GM18861 (cell line): ENCODE results near the gene VAPB.

Experiments
- ATAC-seq: cut with Tn5 transposase; IDR thresholded peaks from one replicate; pipeline ENCODE4 v1.9.1; 2021; ENCODE audit not compliant: unreplicated experiment

The VAPB gene

DNA sequence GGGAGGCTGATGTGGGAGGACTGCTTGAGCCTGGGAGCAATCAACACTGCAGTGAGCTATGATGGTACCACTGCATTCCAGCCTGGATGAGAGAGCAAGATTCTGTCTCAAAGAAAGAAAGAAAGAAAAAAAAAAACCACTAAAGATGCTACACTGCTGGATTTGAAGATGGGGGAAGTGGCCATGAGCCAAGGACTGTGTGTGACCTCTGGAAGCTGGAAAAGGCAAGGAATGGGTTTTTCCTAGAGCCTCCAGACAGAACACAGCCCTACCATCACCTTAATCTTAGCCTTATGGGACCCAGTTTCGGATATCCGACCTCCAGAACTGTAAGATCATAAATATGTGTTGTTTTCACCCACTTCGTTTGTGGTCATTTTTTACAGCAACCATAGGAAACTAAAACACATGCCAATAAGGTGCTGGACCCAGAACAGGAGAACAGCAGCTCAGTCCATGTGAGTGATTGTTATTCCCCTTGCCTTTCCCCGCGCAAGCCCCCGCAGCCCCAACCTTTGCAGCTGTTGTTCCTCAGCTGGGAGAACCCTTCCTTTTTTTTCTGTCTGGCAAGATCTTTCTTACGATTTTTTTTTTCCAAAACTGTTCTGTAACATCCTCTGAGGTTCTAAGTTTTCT, 11.1 kb upstream of the VAPB start:
- no peak for ATAC-seq

DNA sequence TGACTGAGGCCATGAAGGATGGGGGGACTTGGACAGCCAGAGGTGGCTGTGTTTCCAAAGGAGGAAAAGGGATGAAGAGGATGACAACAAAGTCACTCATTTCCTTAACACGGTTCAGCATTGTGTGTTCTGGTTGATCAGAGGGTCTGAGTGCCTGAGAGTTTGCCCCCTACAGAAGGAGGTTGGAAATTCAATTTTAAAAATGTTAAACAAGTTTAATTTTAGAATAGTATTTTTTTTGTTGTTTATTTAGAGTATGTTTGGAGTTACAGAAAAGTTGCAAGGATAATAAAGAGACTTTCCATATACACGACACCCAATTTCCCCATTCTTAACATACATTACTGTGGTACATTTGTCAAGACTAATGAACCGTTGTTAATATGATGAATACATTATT, 10.3 kb upstream of the VAPB start:
- ATAC-seq, result no peak

DNA sequence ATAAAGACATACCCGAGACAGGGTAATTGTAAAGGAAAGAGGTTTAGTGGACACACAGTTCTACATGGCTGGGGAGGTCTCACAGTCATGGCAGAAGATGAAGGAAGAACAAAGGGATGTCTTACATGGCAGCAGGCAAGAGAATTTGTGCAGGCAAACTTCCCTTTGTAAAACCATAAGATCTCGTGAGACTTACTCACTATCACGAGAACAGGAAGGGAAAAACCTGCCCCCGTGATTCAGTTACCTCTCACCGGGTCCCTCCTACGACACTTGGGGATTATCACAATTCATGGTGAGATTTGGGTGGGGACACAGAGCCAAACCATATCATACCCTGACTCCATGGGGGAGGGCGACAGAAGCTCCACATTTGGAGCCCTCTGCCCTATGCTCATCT, 7.4 kb upstream of the VAPB start:
- ATAC-seq, result no peak

DNA sequence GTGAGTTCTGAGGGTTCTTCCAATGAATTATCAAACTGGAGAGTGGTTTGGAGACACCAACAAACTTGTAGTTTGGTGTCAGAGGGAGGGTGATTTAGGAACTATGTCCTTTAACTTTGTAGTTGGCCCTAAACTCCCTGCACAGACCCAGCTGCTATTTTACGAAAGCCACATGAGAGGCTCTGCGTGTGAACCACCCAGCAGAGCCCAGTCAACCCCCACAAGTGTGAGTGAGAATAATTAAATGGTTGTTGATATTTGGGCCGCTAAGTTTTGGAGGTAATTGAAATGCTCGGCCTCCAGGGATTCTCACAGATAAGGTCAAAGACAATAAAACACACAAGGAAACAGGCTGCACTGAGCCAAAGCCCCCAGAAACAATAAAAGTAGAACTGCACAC, 6.9 kb upstream of the VAPB start:
- ATAC-seq, result no peak

DNA sequence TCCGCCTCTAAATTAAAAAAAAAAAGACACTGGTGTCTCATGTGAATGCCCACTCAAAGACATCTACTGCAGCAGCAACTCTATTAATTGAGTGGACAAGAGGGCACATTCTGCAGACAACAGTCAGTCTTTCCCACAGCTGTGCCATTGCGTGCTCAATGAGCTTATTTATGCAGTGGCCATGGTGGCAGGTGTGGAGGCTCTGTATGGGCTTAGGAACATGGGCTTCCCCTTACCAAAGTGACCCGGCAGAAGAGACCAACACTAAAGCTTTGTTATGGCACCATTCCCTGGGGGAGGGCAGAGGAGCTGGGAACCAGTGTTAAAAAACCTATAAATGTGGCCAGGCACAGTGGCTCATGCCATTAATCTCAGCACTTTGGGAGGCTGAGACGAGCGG, 4.2 kb upstream of the VAPB start:
- no peak for ATAC-seq

DNA sequence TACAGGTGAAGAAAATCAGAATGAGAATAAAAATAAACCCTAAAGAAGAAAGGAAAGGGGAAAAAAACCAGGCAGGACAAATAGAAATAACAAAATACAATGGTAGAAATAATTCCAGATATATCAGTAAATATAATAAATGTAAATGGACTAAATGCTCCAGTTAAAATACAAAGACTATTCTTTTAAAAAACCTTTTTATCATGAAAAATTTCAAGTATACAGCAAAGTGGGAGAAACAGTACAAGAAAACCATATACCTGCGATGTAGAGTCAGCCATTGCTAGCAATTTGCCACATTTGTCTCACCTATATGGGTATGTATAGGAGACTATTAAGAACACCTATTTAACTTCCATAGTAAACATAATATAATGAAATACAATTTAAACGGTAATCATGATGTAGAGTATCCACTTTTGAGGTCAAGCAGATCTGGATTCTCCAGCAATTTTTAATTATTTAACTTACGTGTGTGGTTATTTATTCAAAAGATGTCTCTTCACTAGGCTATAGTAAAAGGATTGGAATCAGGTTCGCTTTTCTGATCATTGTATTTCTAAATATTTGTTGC, 914 bp upstream of the VAPB start:
- no peak for ATAC-seq

DNA sequence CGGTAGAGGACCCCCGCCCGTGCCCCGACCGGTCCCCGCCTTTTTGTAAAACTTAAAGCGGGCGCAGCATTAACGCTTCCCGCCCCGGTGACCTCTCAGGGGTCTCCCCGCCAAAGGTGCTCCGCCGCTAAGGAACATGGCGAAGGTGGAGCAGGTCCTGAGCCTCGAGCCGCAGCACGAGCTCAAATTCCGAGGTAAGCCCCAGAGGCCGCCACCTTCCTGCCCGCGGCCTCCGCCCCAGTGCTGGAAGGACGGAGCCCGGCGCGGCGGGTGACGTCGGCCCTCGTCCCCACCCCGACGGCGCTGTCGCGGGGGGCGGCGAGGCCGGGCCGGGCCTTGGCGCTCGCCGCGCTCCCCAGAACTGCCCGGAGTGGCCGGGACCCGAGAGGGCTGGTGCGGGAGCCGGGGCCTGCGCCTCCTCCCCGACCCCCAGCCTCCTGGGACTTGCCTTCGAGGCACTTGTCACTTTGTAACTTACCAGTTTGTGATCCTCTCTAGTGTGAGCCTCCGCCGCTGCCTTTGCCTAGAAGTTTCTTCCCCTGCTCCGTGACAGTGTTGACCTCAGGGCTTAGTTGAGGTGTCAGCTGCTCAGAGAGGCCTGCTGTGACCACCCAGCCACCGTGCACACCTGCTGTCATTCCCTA, 417 bp downstream of the VAPB start:
- no peak for ATAC-seq

DNA sequence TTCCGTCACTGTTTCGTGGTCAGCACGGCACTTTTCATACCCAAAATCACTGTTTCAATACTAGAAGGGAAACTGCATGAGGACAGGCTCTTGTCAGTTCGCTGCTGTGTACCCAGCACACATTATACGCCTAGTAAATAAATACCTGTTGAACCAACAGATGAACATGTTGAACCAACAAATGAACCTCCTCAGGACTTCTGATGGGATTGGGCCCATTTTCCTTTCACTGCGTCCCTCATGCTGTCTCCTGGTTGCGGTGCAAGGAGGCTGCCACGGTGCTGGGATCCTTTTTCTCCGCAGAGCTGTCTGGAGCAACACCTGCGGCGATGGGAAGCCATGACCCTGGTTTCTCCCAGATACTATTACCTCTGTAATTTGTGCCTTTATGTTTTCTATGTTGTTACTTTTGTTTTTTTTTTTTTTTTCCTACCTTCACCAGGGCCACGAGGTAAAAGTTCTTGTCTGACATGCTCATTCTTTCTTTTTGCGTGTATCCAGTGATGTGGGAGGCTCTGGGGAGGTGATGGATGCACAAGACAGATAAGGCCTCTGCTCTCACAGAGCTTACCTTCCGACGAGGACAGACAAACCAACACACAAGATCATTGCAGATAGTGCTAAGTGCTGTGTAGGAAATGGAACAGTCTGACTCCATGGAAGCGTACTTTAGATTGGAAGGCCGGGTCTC, 1.1 kb downstream of the VAPB start:
- ATAC-seq, result no peak

DNA sequence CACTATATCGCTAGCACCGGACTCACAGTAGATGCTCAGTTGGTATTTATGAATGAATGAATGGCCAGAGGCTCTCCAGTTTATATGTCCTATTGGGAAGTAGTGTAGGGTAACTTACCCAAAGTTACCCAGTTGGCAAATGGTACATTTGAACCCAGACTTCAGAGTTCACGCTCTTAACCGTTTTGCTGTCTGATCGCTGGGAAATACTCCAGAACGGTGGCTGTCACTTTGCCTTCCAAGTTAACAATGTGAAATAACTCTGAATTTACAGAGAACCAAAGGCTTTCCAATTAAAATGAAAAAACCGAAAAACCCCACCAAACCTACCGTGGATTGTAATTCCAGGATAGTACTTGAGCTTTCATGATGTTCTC, 1.6 kb downstream of the VAPB start:
- no peak for ATAC-seq

DNA sequence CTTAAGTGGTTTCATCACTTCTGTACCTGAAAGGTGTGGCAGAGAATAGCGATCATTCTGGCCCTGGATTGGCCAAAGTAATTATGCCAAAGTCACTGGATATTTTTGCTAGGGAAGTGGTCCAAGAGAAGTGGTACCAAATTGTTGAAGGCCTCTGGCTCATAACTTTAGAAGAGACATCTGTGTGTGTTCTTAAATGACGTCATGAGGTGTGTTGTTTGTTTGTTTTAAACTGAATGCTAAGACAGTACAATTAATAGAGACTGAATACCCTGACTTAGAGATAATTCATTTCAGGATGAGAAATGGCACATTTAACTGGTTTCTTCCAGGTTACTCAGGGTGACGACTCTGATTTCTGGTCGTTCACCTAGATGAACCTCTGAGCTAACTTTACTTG, 3.3 kb downstream of the VAPB start:
- ATAC-seq, result no peak

DNA sequence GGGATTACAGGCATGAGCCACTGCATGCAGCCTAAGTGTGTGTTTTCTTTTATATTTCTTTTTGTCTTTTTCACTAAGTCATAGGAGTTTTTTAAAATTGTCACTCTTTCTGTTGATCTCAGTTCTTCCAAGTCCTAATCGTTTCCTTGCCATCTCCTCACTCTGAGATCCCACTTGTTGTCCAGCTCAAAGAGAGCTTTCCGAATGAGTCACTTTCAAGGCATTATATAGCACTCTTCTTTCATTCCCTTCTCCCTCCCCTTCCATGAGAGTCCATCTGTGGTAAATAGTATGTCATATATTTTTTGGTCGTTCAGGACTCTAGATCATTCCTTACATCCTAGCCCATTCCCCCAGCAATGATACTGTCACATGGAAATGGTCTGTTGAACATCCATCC, 4.3 kb downstream of the VAPB start:
- ATAC-seq, result no peak

DNA sequence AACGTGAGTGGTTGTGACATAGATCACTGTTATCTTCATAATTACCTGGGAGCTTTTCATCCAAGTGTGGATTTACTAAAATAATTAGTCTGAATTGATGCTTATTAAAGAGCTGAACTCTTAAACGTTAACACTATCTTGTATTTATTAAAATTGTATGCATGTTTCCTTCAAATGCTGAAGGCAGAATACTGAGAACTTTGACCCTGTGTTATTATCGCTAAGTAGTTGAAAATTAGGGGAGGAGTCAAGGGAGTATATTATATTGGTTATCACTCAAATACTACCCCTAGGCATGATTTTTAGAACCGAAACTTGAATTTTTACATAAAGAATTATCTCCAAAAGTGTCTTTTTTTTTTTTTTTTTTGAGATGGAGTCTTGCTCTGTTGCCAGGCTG, 5.8 kb downstream of the VAPB start:
- ATAC-seq, result no peak

DNA sequence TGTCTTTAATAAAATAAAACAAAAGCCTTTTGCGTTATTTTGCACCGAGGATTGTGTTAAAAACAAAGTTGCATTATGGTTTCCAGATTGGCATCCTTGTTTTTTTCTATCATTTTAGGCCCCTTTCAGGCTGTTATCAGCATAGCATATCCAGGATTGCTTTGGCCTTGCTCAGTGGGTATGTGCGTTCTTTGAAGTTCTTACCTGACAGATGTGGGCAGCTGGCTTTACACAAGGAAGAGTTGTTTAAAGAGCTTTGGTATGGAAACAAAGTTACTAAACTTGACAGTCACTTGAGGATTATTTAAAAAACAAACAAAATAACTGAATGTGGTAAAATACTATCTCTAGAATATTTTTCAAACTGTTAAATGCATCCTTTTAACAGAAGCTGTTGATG, 6.6 kb downstream of the VAPB start:
- ATAC-seq, result no peak

DNA sequence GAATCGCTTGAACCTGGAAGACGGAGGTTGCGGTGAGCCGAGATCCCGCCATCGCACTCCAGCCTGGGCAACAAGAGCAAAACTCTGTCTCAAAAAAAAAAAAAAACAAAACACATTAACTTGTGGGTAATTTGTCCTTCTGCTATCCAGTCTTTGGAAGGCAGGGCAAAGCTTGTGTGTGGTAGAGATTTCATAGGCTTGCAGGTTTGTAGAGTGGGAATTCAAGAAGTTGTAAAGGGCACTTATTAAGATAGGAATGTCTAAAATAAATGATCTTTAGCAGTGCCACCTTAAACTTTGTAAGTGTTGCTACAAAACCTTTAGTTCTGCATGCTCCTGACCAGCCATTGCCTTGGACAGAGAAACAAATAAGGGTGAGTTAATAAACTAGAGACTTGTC, 8.4 kb downstream of the VAPB start:
- ATAC-seq, result no peak

DNA sequence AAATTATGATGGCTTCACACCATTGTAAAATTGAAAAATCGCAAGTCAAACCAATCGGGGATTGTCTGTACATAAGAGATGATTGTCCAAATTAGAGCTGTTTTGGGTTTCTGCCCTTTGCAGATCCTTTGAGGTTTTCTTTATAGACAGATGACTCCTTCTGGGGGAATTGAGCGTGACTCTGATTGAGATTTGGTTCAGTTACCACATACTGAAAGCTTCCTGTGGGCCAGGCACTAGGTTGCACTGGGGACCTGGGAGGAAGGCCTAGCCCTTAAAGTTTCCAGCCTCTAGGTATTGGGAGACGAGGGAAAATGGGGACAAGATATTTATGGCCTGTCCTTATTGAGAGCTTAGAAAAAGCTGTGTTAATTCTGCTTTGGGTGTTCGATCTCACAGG, 9.2 kb downstream of the VAPB start:
- ATAC-seq, result no peak

DNA sequence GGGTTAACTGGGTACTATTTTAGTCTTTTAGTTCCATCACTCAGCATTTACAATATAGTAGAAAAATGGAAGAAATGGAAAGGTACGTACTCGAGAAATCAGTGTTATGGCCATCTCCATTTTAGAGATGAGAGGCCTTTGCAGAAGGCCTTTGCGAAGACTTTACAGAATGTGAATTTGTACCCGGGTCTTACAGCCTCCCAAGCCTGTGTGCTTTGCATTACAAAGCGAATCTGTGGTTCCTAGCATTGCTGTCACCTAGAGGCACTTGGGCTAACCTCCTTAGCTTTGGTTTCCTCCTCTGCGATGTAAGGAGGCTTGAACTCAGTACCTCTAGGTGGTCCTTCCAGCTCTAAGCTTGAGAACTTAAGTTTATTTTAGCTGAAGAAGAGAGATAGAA, 10.9 kb downstream of the VAPB start:
- no peak for ATAC-seq

DNA sequence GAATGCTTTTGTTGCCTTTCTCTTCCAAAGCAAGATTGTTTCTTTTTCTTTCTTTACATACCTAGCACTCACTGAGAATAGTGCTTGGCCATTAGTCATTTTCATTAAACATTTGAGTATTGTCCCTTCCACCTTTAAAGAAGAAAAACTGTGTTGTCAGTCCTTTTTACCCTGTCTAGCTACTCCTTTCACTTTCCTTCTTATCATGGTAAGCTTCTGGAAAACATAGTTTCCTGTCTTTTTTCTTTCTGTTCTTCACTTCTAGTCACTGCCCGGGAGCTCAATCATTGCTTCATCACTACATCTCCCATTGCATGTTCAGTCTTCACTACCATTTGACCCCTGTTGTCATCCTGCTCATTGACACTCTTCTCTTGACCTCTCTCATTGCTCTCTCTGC, 12.1 kb downstream of the VAPB start:
- ATAC-seq, result no peak

DNA sequence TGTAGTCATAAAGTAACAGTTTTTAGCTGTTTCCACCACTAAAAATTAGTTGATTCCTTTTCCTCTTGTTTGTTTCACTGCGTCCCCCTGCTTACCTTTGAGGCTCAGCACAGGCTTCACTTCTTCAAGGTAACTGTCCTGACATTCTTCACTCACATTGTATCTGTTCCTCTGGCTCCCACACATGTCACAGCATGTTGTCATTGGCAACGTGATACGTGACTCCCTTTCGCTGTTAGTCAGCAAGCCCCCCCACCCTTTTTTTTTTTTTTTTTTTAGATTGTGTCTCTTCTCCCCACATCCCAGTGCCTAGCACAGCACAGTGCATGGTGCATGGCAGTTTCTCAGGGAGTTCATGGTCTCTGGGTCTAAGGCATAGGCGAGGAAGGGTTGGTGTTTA, 13.3 kb downstream of the VAPB start:
- no peak for ATAC-seq

DNA sequence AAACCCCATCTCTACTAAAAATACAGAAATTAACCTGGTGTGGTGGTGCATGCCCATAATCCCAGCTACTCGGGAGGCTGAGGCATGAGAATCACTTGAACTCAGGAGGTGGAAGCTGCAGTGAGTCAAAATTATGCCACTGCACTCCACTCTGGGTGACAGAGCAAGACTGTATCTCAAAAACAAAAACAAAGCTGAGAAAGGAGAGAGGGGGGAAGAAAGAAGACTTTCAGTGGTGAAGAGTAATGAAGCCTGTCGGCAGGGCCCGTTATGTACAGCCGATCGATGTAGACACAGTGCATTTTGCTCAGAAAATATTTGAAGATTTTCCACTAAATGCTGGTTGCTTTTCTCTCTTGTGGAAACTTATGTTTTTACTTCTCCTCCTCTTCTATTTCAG, 13.8 kb downstream of the VAPB start:
- ATAC-seq, result no peak

DNA sequence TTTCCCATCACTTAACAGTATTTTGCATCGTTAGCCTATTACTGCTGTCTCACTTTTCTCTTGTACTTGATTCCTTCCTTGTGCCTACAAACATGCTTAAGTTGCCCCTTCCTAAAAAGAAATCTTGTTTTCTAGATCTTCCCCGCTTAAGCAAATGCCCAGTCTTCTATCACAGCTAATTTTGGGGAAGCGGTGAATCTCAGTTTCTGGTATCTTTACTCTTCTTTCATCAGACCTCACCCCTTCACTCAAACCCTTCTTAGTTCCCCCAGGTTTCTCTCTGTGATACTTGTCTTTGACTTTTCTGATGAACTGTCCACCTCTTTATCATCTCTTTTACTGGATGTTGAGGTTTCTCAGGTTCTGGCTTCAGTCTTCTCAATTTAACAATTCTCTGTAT, 14.2 kb downstream of the VAPB start:
- no peak for ATAC-seq

DNA sequence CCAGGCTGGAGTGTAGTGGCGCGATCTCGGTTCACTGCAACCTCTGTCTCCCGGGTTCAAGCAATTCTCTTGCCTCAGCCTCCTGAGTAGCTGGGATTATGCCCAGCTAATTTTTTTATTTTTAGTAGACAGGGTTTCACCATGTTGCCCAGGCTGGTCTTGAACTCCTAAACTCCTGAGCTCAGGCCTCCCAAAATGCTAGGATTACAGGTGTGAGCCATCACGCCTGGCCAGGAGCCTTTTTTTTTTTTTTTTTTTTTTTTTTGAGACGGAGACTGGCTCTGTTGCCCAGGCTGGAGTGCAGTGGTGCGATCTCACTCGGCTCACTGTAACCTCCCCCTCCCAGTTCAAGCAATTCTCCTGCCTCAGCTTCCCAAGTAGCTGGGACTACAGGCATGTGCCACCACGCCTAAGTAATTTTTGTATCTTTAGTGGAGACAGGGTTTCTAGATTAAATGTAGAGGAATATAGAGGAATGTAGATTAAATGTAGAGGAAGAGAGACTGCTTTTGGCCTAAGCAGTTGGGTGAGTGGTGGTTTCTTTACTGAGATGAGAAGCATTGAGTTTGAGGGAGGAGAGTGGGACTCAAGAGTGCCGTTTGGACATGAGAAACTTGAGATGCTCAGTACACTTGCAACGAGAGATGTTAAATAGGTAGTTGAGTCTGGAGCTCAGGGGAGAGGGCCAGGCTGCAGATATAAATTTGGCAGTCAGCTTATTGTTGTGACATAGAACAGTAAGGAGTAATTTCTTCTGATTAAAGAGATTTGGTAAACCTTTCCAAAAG, 16.7 kb downstream of the VAPB start:
- no peak for ATAC-seq
